HepG2 (cell line): ENCODE measurements around the gene CDCP2. TPM values are rescaled to one million over a fixed set of nuclear protein-coding genes. Genes with fewer than 3 reads are reported as not detected.

Experiments
- ATF3 ChIP-seq: sonication (generic); formaldehyde crosslinking; IDR thresholded peaks from 2 replicates; pipeline ENCODE4 v1.4.0; 2020; ENCODE audit warnings: missing genetic modification reagents
- EHMT2 ChIP-seq: fragments of 200-600 bp; sonication (generic); IDR thresholded peaks from 2 replicates; pipeline ENCODE4 v1.7.0; 2017; ENCODE audit warnings: antibody characterized with exemption, low read depth, low read length, borderline replicate concordance
- GTF3A ChIP-seq: sonication (generic); formaldehyde crosslinking; conservative IDR thresholded peaks from 2 replicates; pipeline ENCODE4 v1.4.0; 2020; ENCODE audit warnings: mild to moderate bottlenecking, missing genetic modification reagents
- HMG20A ChIP-seq: IDR thresholded peaks from 2 replicates; pipeline ENCODE4 v1.6.1; 2016; ENCODE audit warnings: borderline replicate concordance
- MED8 ChIP-seq: sonication (generic); formaldehyde crosslinking; IDR thresholded peaks from 2 replicates; pipeline ENCODE4 v1.8.1; 2023; ENCODE audit warnings: mild to moderate bottlenecking, missing genetic modification reagents; ENCODE audit not compliant: insufficient replicate concordance
- MLXIP ChIP-seq: sonication (generic); formaldehyde crosslinking; IDR thresholded peaks from 2 replicates; pipeline ENCODE4 v1.9.0; 2021; ENCODE audit warnings: missing genetic modification reagents, borderline replicate concordance
- NR2F2 ChIP-seq: IDR thresholded peaks from 2 replicates; pipeline ENCODE4 v1.6.1; 2012; ENCODE audit warnings: low read depth, inconsistent platforms, borderline replicate concordance
- PRMT3 ChIP-seq: sonication (generic); formaldehyde crosslinking; IDR thresholded peaks from 2 replicates; pipeline ENCODE4 v1.8.1; 2022; ENCODE audit warnings: low read depth, mild to moderate bottlenecking, moderate library complexity, missing genetic modification reagents, borderline replicate concordance
- SNAPC4 ChIP-seq: sonication (generic); formaldehyde crosslinking; IDR thresholded peaks from 2 replicates; pipeline ENCODE4 v1.4.0; 2020; ENCODE audit warnings: mild to moderate bottlenecking, missing genetic modification reagents
- ZBTB26 ChIP-seq: IDR thresholded peaks from 2 replicates; pipeline ENCODE4 v1.6.1; 2016; ENCODE audit warnings: missing compliant biosample characterization, missing genetic modification reagents, borderline replicate concordance
- ZBTB4 ChIP-seq: sonication (generic); formaldehyde crosslinking; IDR thresholded peaks from 2 replicates; pipeline ENCODE4 v1.4.0; 2020; ENCODE audit warnings: missing genetic modification reagents, mild to moderate bottlenecking, borderline replicate concordance
- ZBTB42 ChIP-seq: sonication (generic); formaldehyde crosslinking; IDR thresholded peaks from 2 replicates; pipeline ENCODE4 v1.5.0; 2020; ENCODE audit warnings: mild to moderate bottlenecking, missing genetic modification reagents
- ZNF44 ChIP-seq: sonication (generic); formaldehyde crosslinking; IDR thresholded peaks from 2 replicates; pipeline ENCODE4 v1.5.1; 2020; ENCODE audit warnings: mild to moderate bottlenecking, missing genetic modification reagents
- ZNF547 ChIP-seq: sonication (generic); formaldehyde crosslinking; IDR thresholded peaks from 2 replicates; pipeline ENCODE4 v1.5.1; 2020; ENCODE audit warnings: mild to moderate bottlenecking, missing genetic modification reagents
- ZNF746 ChIP-seq: sonication (generic); formaldehyde crosslinking; IDR thresholded peaks from 2 replicates; pipeline ENCODE4 v1.8.0; 2022; ENCODE audit warnings: mild to moderate bottlenecking, missing genetic modification reagents
- ZSCAN22 ChIP-seq: sonication (generic); formaldehyde crosslinking; IDR thresholded peaks from 2 replicates; pipeline ENCODE4 v1.4.0; 2020; ENCODE audit warnings: mild to moderate bottlenecking, missing genetic modification reagents
- polyA plus RNA-seq, 8 experiments: library from polyadenylated mRNA; depleted of rRNA in 3 of 8; stranded (reverse) in 7 of 8; unstranded in 1 of 8; fragments of >200 nt; fragmentation: Illumina TruSeq in 4 of 8; extraction: Trizol in 4 of 8; gene quantifications; 2 replicates each; pipeline versions ENCODE4 v1.2.1 to v1.2.3, GENCODE V29; 2011 to 2016; ENCODE audit warnings: low read depth in 4 of 8, missing spikeins in 1 of 8, mixed read lengths in 1 of 8; ENCODE audit not compliant: insufficient read depth in 1 of 8
- total RNA-seq, 5 experiments: library from RNA; depleted of rRNA; stranded (reverse); fragments of >200 nt; fragmentation: Illumina TruSeq; extraction: Trizol; gene quantifications; 2 replicates each; pipeline ENCODE4 v1.2.3, GENCODE V29; 2016; ENCODE audit warnings: low read depth in 1 of 5

The CDCP2 gene
- total and polyA plus RNA-seq, 2 of the 13 experiments (the other 11 are each of a cell fraction or from before 2014, with no cell fraction given): not detected

GRCh38 chr1:54121482-54122134 is 31.2 kb downstream of the CDCP2 start (continued):
- TF ChIP-seq NR2F2 (no peak), SNAPC4 (CRISPR knock-in tag) (no peak), ZNF44 (CRISPR knock-in tag) (no peak), MLXIP (CRISPR knock-in tag) (no peak), ZBTB26 (CRISPR knock-in tag) (no peak), HMG20A (CRISPR knock-in tag) (no peak), MED8 (CRISPR knock-in tag) (peak; percentile 43), ZBTB4 (CRISPR knock-in tag) (no peak), GTF3A (CRISPR knock-in tag) (no peak), PRMT3 (no peak), ZBTB42 (CRISPR knock-in tag) (no peak), ZNF547 (CRISPR knock-in tag) (no peak), ZNF746 (CRISPR knock-in tag) (no peak), EHMT2 (no peak), ZSCAN22 (CRISPR knock-in tag) (no peak), ATF3 (CRISPR knock-in tag) (no peak)
